ENCODE data around the gene CYP27B1.
A peak's percentile ranks its signal among the peaks of the same experiment; 100 is the strongest.
"Not testable (repeated sequence)": the region's sequence is repeated elsewhere in the genome, so short reads cannot be mapped to it uniquely, and the experiment has no call there.

The CYP27B1 gene

DNA sequence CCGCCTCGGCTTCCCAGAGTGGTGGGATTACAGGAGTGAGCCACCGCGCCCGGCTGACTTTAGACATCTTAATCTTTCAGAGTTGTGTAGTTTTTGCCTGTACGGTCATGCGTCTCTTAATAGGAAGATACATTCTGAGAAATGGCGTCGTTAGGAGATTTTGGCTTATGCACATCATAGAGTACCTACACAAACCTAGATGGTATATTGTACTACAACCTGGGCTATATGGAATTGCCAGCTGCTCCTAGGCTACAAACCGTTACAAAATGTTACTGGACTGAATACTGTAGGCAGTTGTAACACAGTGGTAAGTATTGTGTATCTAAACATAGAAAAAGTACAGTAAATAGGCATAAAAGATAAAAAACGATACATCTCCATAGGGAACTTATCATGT lies 17.0 kb upstream of the CYP27B1 start:
- no peak for DNase-seq (ENCODE audit: low read depth in 2 of 2)

DNA sequence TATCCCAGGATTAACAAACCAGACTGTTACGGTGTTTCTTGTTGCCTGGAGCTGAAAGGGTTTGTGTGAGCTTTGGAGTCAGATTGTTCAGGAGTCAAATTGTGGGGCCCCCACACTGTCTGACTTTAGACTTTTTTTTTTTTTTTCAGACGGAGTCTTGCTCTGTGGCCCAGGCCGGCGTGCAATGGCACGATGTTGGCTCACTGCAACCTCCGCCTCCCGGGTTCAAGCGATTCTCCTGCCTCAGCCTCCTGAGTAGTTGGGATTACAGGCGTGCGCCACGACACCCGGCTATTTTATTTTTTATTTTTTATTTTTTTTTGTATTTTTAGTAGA lies 16.6 kb upstream of the CYP27B1 start:
- DNase-seq (ENCODE audit: low read depth in 2 of 2), result no peak

DNA sequence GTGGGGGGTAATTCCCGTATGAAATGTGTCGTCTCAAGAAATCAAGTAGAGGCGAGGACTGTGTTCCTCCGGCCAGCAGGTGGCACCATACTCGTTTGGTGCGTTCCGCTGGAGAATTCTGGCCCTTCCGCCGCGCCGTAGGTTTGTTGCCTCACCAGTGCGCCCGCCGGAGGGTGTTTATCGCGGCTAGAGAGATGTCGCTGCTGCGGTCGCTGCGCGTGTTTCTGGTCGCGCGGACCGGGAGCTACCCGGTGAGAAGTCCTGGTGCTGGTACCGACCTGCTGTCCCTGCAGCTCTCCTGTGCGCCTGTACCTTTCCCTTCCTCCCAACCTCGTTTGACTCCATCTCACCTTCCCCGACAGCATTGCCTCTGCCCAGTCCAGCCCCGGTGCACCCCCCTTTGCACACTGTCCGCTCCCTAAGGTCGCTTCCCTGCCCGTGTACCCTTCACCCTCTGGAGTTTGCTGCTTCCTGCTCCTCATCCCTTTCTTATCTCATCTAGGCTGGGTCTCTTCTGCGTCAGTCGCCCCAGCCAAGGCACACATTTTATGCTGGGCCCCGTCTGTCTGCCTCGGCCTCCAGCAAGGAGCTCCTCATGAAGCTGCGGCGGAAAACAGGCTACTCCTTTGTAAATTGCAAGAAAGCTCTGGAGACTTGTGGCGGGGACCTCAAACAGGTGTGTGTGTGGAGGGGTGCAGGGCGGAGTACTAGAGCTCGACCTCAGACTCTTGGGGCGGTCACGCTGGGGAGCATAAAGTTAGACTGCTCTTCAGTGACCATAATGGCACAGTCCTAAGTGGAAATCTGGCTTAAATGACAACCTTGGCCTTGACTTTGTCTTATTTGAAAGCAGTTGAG lies 16.0 kb upstream of the CYP27B1 start, which contains the start of gene TSFM:
Gene TSFM, plus strand, starts transcription at position 180 of the 858 bp plus-strand sequence. Its CDS starts 15 bp downstream, at position 195.
- DNase-seq (ENCODE audit: low read depth in 2 of 2), result peak; percentile 96

DNA sequence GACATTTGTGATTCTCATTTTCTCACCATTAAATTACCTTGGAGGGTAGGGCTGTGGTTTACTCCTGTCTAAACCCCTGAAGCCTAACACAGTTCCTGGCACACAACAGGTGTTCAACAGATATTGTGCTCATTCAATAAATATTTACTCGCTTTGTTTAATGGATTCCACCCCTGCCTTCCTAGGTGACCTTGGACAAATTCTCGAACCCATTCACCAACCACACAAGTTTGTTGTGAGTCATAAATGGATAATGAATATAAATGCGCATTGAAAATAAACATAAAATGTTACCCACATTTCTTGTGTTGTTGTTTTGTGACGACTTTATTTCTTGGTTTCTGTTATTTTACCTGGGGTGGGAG lies 15.3 kb upstream of the CYP27B1 start:
- DNase-seq (ENCODE audit: low read depth in 2 of 2), result no peak

DNA sequence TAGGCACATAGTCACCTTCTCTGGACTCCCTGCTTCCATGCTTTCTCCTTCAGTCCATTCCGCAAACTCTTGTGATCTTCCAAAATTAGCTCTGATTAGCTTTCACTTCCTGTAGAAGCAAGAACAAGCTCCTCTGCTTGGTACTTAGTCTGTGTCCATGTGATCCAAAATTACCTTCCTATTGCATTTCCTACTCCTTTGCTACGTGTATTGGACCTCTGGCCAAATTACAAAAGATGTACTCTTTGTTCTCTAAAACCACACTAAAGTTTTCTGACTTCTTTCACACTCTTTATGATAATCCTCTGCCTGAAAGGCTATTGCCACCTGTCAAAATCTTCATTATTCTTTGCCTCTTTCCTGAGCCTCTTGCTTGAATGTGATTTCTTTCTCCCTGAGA lies 14.9 kb upstream of the CYP27B1 start:
- no peak for DNase-seq (ENCODE audit: low read depth in 2 of 2)

DNA sequence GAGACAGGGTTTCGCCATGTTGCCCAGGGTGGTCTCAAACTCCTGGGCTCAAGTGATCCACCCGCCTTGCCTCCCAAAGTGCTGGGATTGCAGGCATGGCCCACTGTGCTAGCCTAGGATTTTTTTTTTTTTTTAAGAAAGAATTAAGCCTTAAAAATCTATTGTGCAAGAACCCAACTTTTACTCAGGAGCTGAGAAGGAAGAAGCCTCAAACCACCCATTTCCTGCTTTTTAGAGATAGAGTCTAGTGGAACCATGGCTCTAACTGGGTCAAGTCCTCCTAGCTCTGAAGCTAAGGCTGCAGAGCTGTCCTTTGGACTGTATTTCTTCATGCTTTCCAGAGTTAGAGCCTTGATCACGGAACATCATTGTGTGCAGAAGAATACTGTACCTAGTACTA lies 14.4 kb upstream of the CYP27B1 start:
- no peak for DNase-seq (ENCODE audit: low read depth in 2 of 2)

DNA sequence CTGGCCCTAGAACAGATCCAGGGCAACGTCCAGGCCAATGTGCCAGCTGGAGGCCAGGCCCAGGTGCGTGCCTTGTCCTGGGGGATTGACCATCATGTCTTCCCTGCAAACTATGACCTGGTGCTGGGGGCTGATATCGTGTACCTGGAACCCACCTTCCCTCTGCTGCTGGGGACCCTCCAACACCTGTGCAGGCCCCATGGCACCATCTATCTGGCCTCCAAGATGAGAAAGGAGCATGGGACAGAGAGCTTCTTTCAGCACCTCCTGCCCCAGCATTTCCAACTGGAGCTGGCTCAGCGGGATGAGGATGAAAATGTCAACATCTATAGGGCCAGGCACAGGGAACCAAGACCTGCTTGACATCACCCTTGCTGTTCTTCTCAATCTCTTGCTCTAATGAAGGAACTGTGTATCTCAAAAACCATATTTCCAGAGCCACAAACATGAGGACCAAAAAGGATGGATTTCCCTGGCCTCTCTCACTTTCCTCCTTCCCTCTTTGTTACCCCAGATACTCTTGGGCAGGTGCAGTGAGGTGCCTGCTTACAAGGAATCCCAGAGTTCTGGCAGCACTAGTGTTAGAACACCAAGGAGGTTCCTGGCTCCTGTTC lies 13.5 kb upstream of the CYP27B1 start:
- no peak for DNase-seq (ENCODE audit: low read depth in 2 of 2)

DNA sequence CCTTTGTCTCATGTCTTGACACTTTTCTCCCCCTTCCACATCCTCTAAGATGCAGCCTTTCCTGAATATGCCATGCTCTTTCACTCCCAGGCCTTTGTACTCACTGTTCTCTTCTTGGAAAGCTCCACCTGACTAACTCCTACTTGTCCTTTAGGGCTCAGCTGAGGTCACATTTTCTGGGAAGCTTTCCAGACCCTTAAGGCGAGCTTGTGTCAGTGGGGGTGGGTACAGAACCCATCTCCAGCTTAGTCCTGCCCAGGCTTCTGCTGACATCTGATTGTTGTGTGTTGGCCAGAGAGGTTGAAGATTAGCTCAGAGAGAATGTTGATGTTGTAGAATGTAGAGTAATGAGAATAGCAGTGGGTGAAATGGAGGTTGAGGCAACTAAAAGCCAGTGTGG lies 12.9 kb upstream of the CYP27B1 start:
- no peak for DNase-seq (ENCODE audit: low read depth in 2 of 2)

DNA sequence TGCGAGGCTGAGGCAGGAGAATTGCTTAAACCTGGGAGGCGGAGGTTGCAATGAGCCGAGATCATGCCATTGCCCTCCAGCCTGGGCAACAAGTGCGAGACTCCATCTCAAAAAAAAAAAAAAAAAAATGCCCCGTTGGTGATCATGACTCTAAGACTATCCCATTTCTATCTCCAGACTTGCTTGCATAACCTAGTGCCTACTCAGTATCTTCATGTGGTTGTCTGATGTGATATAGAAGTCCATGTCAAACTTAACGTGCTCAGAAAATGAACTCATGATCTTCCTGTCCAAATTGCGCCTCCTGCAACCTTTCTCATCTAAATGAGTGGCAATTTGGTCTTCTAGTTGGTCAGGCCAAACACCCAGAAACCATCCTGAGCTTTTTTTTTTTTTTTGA lies 11.0 kb upstream of the CYP27B1 start:
- no peak for DNase-seq (ENCODE audit: low read depth in 2 of 2)

DNA sequence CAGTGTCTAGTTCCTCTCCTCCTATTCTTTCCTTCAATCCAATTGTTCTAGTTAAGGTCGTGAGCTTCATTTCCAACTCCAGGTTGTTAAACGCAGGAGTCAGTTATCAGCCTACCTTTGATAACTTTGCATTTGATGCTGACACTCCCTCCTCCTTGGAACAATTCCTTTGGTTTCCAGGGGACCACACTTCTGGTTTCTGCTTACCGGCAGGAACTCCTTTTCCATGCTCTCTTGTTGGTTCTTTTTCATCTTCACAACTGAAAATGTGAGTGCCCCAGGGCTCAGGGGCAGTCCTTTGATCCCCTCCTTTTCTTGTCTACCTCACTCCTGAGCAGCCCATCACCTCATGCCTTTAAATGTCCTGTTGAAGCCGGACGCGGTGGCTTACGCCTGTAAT lies 10.5 kb upstream of the CYP27B1 start:
- no peak for DNase-seq (ENCODE audit: low read depth in 2 of 2)

DNA sequence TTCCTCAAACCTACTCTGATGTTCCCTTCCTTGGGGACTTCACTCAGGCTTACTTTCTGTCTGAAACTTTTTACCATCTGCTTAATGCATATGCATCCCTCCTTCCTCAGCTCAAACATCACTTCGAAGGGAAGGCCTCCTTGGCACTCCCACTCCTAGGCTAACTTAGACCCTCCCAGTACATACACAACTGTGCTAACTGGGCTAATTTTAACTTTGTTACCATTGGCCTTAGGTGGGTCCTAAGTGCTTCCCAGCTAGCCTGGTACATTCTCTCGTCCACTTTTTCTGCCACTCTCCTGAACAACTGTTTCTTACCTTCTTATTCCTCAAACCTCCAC lies 9.3 kb upstream of the CYP27B1 start:
- no peak for DNase-seq (ENCODE audit: low read depth in 2 of 2)

DNA sequence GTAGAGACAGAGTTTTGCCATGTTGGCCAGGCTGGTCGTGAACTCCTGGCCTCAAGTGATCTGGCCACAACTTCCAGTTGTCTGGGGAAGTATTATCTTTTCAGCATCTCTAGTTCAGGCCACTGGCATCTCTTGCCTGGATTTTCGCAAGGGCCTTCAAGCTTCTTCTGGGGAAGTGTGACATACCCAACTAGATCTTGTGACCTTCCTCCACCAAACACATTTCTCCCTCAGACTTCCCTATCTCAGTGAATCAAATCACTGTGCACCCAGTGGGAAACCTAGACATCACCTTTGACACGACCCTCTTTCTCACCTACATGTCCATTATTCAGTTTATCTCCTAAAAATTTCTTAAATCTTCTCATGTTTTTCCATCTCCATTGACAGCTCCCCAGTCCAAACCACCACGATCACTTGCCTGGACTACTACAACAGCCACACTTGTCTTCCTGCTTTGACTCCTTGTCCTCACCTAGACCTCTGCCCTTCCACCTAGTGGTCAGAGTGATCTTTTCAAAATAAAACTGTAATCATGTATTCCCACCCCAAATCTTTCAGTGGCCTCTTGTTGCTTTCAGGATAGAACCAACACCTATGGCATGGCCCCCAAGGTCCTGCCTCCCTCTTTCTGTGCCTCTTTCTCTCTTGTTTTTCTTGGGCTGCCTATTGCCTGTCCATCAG lies 8.8 kb upstream of the CYP27B1 start:
- DNase-seq (ENCODE audit: low read depth in 2 of 2), result no peak

DNA sequence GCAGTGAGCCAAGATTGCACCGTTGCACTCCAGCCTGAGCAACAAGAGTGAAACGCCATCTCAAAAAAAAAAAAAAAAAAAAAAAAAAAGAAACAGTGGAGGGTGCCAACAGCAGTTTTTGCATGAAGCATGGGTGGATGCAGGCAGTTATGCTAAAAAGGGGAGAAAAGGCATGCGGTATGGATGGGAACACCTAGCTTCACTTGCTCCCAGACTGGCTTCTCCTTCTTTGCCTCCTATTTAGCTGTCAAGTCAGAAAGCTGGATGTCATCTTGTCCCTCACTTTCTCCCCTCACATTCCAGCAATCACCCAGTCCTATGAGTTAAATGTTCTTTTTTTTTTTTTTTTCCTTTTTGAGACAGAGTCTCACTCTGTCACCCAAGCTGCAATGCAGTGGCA lies 8.2 kb upstream of the CYP27B1 start:
- DNase-seq (ENCODE audit: low read depth in 2 of 2), result no peak

DNA sequence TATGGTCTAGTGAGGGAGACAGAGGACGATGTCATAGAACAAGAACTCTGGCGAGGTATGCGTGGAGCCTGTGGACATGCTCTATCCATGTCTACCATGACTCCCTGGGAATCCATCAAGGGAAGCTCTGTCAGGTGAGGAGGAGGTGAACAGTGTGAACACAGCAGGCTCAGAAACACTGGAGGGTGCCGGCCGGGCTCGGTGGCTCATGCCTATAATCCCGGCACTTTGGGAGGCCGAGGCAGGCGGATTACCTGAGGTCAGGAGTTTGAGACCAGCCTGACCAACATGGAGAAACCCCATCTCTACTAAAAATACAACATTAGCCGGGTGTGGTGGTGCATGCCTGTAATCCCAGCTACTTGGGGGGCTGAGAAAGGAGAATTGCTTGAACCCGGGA lies 7.8 kb upstream of the CYP27B1 start:
- DNase-seq (ENCODE audit: low read depth in 2 of 2), result not testable (repeated sequence)

DNA sequence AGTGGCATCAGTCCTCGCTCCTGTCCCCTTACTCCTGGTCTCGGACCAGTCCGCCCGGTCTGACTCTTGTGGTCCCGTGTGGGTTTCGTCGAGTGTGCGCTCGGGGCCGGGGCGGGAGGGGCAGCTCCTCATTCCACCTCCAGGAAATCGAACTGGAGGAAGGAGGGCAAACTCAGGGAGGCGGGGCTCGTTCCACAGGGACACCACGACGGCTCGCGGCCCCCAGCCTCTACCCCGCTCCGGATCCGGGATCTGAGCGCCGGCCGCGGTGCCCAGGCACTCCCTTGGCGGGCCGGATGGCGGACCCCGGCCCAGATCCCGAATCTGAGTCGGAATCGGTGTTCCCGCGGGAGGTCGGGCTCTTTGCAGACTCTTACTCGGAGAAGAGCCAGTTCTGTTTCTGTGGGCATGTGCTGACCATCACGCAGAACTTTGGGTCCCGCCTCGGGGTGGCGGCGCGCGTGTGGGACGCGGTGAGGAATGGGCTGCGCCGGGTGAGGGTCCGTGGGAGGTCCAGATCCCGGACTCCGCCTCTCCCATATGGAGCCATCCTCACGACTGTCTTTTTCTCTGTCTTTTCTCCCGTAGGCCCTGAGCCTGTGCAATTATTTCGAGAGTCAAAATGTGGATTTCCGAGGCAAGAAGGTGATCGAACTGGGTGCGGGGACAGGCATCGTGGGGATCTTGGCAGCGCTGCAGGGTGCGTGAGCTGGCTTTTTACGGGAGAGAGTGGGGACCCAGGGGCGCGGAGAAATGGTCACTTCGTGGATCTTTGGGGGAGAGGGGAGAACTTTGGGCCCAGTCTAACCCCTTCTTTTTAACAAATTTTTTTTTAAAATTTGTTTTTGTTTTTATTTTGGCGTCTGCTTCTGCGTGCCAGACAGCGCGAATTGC lies 5.8 kb upstream of the CYP27B1 start, which contains the start of gene EEF1AKMT3:
Gene EEF1AKMT3, plus strand, starts transcription at position 186 of the 894 bp plus-strand sequence. Its CDS starts 111 bp downstream, at position 297.
- DNase-seq (ENCODE audit: low read depth in 2 of 2), result no peak

DNA sequence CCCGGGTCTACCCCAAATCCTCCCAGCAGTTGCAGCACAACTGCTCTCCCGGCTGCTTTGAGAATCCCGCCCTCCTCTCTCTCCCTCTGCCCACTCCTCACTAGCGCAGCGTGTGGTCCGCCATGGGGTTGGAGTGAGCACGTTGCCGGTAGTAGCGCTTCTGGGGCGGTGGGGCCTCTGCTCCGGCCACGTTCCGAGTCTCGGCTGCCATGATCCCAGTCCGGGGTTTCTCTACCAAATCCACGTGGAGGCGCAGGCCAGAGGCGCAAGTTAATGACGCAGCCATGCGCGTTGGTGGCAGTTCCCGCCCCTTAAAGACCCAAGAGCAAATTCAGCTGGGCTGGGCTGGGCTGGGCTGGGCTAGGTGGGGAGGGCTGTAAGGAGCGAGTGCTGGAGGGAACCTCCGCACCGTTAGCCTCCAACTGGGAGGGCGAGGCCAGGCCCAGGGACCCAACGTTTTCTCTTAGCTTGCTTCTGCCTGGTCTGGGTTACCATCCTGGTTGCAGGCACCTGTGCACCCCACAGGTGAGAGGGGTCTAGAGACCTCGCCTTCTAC lies 5.1 kb upstream of the CYP27B1 start, which contains the start of gene METTL1:
Gene METTL1, minus strand, starts transcription at position 233 of the 556 bp plus-strand sequence. Its CDS starts 22 bp downstream, at position 211.
- DNase-seq (ENCODE audit: low read depth in 2 of 2), result peak; percentile 88 to 91

DNA sequence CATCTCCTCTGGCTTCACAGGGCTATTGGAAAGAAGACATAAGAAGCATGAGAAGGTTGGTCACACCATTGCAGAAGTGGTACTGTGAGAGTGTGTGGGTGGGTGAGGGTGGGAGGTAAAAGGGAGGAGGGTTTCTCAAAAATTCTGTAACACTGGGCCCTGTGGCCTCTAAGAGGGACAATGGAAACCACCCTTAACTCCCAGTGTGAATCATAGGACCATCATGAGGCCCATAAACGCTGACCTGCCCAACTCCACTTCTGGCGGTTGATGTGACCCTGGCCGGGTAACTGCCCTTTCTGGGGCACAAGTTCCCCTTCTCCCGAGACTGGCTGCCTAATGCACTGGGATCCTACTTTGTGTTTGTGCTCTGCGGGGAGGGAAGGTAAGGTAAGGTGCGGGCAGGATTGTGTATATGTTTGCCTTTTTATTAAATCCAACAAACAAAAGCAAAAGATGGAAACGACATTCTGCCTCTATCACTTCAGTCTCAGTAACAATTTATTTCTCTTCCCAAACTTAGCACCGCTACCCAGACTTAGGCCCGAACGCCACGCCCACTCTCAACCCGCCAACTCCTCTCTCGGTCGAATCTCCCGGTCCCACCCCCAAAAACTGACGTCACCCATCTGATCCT lies 4.5 kb upstream of the CYP27B1 start:
- DNase-seq (ENCODE audit: low read depth in 2 of 2), result peak; percentile 84 to 87

DNA sequence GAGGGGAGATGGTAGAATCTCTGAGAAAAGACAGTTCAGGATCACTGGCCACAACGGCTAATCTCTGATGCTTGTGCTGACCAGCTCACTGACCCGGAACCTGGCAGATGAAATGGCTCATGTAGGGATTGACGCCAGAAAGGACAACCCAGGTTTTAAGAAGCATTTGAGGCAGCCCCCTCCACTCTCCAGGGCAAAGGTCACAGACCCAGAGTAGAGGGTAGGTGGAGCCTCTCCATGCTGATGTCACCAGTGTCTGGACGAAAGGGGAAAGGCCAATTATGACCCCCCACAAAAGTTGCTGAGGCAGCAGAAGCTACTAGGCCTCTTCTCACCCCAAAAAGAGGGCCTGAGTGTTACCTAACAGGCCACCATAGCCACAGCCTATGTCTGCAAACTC lies 3.9 kb upstream of the CYP27B1 start:
- DNase-seq (ENCODE audit: low read depth in 2 of 2), result no peak

DNA sequence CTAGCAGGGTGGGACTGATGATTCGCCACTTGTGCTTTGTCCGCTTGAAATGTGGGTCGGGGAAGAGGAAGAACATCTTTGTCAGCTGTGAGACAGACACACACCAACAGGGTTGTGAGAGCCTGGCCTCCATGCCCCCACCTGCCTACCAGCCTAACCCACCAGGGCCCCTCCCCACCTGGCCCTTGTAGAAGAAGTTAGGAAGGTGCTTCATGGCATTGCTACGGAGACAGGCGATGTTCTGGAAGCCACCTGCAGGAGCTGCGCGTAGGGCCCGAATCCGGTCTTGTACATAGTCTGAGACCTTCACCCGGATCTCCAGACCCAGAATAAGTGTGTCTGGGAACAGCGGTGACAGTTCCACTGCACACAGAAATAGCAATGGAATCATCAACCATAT lies 2.7 kb upstream of the CYP27B1 start:
- DNase-seq (ENCODE audit: low read depth in 2 of 2), result no peak

DNA sequence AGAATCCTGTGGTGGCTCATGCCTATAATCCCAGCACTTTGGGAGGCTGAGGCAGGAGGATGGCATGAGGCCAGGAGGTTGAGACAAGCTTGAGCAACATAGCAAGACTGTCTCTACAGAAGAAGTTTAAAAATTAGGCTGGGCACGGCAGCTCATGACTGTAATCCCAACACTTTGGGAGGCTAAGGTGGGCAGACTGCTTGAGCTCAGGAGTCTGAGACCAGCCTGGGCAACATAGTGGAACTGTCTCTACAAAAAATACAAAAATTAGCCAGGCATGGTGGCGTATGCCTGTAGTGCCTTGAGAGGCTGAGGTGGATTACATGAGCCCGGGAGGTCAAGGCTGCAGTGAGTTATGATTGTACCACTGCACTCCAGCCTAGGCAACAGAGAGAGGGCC lies 998 bp upstream of the CYP27B1 start:
- no peak for DNase-seq (ENCODE audit: low read depth in 2 of 2)

DNA sequence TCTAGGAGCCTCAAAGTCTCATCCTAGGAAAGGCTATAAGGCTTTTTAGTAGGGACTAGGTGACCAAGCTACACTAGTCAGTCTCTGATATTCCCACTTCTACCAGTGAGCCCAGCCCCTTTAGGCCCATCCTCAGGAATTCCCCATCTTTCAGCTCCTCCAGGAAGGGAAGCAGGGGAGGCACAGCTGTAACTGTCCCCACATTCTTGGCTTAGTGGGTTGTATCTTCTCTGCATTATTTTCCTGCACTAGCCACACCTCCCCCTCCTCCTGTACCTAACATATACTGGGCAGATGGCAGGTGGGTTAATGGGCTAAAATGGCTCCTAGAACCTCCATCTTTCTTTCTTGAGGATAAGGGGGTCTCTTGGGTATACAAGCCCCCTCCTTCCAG lies 424 bp upstream of the CYP27B1 start:
- DNase-seq (ENCODE audit: low read depth in 2 of 2), result no peak

All from stimulated activated CD8-positive, alpha-beta memory T cell treated with anti-CD3 and anti-CD28 coated beads, Interleukin-2, amount 100 ng/mL, for 48 hours (primary cell).